Hematopoietic multipotent progenitor cell treated with erythropoietin and hydrocortisone succinate and interleukin-3 and kit ligand, for 17 days (in vitro differentiated cells): ENCODE results near the gene PACS1.
"Not testable (repeated sequence)": the region's sequence is repeated elsewhere in the genome, so short reads cannot be mapped to it uniquely, and the experiment has no call there.

Source experiments
- DNase-seq: peaks from one replicate; pipeline ENCODE4 v3.0.0-alpha.2; 2015; ENCODE audit warnings: low spot score

PACS1 gene

DNA sequence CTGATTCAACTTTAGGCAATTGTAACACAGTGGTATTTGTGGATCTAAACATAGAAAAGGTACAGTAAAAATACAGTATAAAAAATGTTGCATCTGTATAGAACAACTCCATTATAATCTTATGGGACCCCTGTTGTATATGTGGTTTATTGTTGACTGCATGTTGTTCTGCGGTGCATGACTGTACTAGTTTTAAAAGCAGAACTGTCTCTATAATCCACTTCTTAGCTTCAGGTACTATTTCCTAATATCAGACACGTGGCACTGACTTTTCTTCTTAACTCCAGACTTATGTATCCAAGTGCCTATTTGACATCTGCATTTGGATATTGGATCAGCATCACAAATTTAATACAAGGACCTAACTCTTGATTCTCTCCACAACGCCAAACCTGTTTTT, 41.1 kb downstream of the PACS1 start:
- DNase-seq = no peak

DNA sequence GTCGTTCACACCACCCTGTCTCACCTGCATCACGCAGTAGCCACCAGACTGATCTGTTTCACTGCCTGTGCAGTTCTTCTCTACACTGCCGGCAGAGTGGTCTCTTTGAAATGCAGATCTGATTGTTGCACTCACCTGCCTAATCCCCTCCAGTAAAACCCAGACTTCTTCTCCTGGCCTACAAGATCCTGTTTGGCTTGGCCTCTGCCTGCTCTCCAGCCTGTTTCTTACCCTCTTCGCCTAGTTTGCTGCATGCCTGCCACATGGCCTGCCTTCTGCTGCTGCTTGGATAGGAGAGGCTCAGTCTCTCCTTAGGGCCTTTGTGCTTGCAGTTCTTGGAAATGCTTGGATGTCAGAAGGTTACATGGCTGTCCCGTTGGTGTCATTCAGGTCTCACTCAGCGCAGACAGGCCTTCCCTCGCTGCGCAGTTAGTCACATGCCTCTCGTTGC, 42.0 kb downstream of the PACS1 start:
- DNase-seq = no peak

DNA sequence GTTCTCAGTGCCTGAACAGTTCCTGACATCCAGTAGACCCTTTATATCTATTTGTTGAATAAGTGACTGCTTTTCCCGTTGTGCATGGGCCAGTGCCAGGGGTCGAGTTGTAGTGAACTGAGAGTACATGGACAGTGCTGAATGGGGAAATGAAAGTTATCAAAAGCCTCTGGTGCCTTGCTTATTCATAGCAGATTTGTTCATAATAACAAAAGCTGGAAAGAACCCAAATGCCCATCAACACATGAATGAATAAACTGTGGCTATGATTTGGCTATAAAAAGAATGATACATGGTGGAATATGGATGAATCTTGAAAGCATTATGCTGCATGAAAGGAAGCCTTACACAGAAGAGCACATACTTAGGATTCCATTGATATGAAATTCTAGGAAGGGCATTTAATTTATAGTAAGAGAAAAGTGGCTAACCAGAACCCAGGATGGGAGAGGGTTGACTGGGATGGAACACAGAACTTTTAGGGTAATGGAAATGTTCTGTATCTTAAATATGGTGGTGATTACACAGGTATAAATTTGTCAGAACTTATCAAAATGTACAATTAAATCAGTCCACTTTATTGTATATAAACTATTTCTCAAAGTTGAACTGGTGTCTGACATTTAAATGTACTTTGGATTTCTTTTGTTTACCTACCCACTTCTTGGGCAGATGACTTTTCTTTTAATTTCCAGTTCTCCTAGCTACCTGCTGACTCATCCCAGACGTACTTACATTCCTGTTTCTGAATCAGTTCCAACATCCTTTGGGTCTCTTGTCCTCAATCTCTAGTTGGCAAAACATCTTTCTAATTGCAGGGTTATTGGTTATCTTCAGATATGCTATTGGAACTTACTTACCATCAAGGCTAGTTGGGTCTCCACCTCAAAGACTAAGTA, 42.8 kb downstream of the PACS1 start:
- no peak for DNase-seq

DNA sequence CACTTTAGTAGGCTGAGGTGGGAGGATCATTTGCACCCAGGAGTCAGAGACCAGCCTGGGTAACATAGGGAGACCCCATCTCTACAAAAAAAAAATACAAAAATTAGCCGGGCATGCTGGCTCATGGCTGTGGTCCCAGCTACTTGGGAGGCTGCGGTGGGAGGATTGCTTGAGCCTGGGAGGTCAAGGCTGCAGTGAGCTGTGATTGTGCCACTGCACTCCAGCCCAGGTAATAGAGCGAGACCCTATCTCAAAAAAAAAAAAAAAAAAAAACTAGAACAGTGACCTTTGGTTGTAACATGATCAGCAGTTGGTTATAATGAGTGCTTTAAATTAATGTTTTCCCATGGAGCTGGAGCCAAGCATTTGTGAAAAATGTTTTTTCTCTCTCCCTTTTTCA, 44.9 kb downstream of the PACS1 start:
- not testable (repeated sequence) for DNase-seq

DNA sequence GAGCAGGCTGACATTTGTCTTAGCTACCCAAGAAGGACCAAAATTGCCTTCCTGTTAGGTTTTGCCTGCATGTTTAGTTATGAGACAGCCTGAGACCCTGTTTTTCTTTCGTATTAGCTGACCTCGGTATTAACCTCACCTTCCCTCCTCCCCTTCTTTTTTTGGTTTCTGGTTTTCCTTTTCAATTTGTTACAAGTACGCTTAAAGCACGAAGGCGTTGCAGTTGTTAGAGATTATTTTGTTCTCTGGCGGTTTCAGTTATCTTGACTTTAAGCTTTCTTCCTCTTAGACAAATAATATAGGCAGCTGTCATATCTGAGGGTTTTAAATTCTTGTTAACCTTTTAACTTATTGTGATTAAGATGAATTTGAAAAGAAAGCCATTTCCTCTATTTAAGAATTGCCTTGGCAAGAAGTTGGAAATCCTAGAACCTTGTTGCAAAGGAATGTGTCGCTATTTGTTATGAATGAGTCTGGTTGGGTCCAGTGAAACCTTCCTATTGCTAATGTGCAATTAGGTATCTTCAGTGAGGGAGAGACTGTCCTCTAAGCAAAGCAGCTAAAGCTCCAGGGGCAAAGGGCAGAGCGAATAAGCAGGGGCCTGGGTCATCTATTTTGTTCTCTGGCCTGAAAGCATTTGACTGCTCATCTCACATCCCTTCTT, 45.7 kb downstream of the PACS1 start:
- DNase-seq = no peak

DNA sequence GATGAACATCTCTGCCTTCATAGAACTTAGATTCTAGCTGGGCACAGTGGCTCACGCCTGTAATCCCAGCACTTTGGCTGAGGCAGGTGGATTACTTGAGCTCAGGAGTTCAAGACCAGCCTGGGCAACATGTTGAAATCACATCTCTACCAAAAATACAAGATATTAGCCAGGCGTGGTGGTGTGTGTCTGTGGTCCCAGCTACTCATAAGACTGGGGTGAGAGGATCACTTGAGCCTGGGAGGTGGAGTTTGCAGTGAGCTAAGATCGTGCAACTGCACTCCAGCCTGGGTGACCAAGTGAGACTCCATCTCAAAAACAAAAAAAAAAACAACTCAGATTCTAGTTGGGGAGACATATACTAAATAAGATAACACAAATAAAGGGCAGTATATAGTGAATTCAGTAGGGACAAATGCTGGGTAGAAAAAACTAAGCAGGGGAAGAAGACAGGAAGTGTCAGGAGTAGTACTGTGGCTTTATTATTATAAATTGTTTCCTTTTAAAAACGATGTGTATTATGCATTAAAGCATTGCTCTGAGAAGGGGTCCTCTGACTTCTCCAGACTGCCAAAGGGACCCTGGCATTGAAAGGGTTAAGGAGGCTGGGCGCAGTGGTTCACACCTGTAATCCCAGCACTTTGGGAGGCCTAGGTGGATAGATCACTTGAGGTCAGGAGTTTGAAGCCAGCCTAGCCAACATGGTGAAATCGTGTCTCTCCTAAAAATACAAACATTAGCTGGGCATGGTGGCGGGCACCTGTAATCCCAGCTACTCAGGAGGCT, 46.7 kb downstream of the PACS1 start:
- DNase-seq = no peak

DNA sequence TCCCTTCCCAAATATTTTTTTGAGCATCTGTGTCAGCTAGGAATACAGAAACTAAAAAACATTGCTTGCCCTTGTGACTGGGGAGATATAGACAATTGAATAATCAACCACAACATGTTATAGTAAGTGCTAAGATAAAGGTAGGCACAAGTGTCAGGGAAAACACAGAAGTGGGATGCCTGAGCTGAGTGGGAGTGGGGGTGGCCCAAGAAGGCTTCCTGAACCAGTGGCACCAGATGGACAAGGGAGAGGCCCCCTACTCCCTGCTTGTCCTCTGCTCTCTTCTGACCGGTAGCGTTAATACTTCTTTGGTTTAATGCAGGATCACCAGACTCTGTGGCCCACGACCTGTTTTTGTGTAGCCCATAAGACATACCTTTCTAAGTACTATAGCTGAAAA, 48.8 kb downstream of the PACS1 start:
- no peak for DNase-seq

DNA sequence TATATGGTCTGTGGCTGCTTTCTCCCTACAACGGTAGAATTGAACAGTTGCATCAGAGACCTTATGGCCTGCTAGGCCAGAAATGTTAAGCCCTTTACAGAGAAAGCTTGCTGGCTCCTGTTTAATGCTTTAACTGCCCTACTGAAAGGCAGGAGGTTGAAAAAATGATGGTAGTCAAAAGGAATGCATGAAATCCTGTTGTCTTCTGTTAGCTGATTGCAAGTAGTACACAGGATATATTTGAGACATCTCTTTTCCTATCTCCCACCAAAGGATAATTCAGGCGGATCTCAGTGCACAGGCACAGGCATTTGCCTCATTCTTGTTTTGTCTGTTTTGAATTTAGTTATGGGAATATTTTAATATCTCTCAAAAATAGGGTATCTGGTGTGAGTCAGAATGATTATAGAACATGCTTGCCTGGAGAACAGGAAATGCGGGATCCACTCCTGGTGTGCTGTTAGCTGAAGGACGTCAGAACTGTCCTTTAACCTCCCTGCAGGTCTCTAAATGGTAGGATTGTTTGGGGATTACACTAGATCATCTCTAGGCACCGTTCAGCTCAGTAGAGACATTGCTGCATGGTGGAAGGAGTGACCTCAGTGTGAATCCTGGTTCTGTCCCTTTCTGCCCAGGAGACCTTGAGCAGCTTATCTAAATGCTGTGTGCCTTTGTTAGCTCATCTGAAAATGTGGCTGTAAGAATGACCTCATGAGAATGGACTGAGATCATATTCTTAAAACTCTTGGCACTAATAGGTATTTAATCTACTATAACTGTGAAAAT, 49.5 kb downstream of the PACS1 start:
- no peak for DNase-seq

DNA sequence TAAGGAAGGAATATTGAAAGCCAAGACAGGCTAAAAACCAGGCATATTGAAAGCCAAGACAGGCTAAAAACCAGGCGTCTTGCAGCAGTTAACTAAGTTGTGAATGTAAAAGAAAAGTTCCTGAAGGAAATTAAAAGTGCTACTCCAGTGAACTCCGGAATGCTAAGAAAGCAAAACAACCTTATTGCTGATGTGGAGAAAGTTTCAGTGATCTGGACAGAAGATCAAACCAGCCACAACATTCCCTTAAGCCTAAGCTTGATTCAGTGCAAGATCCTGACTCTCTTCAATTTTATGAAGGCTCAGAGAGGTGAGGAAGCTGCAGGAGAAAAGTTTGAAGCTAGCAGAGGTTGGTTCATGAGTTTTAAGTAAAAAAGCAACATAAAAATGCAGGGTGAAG, 51.4 kb downstream of the PACS1 start:
- no peak for DNase-seq

DNA sequence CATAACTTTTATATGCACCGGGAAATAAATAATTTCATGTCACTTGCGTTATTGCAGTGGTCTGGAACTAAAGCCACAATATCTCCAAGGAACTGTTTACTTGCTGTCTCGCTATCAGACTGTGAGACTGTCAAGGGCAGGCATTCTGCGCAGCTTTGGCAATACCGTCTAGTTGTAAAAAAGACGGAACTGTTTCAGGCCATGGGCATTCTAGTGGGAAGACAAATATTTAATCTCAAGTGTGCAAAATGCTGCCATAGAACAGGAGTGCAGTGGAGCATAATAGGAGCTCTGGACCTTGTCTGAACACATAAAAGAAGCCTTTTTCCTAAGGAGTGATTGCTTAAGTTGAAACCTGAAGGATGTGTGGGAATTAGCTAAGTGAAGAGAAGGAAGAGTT, 53.8 kb downstream of the PACS1 start:
- DNase-seq = no peak

DNA sequence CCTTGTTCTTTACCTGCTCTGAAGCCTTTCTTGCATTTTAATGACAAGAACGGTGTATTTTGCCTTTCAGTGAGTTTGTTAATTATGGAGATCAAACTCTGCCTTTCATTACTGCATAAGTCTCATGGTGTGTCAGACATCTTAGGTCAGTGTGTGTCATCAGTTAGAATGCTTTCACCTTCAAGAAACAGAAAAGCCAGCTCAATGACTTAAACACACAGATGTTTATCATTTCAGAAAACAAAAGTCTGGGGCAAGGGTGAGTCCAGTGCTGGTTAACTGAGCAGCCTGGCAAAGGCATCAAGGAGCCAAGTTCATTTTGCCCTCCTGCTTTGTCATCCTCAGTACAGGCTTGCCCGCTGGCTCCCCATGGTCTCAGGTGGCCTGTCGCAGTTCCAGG, 54.5 kb downstream of the PACS1 start:
- no peak for DNase-seq

DNA sequence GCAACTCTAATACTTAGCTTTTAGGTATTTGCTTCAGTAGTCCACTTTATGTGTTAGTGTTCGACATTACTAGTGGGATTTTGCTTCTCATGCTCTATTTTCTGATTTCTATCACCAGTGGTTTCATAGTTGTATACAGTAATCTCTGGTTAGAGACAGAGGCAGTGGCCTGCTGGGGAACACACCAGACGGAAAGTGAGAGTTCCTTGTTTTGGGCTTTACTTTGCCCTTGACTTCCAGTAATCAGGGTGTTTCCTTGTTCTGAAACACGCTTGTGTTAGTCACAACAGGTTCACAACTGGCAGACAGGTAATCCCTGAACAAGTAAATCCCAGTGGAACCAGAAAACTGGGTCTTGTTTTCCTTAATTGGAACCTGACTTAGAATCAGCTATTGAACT, 56.0 kb downstream of the PACS1 start:
- no peak for DNase-seq

DNA sequence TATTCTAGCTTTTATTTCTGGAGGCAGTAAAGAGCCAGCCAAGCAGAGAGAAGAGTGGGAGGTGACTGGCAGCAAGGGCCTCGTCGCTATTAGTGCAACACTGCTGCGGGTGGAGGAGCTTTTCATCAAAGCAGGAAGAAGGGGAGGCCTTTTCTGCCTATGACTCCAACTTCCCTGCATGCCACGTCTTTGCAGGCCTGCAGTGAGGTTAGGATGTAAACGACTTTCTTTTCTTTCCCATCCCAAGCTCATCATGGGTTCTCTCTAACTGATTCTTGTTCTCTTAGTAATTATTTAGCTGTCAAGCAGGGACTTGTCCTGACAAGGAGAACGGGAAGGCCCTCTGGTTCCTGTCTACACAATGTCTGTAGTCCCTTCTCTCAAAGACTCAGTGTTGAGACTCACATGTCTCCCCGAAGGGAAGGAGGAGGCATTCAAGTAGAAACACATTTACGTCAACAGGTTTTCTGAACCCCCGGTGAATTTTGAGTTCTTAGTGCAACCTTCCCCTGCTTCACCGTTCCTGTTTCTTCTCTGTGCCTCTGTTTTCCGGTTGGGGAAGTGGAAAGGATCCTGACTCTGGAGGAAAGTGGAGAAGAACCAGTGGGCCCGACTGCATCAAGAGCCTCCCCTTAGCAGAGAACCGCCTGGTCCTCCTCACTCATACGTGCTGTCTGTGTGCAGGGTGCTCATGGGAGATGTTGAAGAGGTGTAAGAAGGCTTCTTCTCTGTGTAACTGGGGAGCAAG, 56.9 kb downstream of the PACS1 start:
- DNase-seq = no peak

DNA sequence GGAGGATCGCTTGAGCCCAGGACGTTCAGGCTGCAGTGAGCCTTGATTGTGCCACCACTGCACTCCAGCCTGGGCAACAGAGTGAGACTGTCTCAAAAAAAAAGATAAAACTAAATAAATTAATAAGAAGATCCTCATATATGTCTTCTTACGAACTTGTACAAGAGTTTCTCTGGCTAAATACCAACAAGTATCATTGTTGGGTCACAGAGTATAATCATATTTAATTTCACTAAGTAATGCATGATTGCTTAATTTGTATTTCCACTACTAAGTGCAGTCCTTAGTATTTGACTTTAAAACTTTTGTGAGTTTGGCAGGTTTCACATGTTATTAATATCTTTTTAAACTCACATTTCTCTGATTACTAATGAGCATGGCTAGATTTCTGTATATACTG, 60.9 kb downstream of the PACS1 start:
- DNase-seq = no peak

DNA sequence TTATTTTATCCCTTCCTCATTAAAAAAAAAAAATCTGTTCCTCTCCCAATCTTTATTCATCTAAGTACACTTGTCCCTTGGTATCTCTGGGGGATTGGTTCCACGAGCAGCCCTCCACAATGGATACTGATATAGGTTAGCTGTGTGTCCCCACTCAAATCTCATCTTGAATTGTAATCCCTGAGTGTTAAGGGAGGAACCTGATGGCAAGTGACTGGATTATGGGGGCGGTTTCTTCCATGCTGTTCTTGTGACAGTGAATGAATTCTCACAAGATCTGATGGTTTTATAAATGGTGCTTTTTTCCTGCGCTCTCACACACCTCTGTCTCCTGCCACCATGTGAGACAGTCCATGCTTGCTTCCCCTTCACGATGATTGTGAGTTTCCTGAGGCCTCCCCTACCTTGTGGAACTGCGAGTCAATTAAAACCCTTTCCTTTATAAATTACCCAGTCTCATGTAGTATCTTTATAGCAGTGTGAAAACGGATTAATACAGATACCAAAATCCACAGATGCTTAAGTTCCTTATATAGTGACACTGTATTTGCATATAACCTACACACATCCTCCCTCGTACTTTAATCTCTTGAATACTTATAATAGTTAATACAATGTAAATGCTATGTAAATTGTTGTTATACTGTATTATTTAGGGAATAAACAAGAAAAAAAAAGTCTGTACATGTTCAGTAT, 62.0 kb downstream of the PACS1 start:
- no peak for DNase-seq

DNA sequence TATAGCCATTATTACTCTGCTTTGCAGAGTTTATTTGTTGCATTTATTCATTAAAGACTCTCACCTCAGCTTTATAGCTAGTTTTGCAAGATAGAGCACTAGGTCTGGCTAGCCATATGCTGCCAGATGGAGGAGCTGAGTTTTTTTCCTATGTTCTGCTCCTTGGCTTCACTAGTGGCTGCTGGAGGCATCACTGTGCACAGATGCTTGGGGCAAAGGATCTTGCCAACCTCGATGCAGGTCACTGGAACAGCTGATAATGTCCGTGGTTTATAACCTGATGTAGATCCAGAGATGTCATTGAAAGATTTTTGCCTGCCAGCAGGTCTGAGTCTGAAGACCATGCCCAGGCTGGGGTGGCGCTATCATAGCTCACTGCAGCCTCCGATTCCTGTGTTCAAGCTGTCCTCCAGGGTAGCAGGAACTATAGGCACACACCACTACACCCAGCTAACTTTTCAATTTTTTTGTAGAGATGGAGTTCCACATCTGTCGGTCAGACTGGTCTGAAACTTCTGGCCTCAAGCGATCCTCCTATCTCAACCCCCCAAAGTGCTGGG, 63.2 kb downstream of the PACS1 start:
- DNase-seq = no peak

DNA sequence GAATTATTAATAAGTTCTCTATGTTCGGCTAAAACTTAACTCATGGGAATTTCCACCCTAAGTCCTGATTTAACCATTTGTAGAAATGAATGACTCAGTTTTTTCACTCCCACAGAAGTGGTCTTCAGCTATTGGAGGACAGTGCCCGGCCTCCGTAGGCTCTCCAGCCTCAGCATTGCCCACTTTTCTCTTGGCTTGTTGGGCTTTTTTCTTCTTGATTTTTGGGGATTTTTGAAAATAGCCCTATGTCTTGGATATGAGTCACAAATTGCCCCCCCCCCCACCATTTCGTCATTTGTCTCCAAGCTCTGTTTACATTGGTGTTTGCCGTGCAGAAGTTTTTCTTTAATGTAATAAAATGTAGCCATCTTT, 66.7 kb downstream of the PACS1 start:
- no peak for DNase-seq

DNA sequence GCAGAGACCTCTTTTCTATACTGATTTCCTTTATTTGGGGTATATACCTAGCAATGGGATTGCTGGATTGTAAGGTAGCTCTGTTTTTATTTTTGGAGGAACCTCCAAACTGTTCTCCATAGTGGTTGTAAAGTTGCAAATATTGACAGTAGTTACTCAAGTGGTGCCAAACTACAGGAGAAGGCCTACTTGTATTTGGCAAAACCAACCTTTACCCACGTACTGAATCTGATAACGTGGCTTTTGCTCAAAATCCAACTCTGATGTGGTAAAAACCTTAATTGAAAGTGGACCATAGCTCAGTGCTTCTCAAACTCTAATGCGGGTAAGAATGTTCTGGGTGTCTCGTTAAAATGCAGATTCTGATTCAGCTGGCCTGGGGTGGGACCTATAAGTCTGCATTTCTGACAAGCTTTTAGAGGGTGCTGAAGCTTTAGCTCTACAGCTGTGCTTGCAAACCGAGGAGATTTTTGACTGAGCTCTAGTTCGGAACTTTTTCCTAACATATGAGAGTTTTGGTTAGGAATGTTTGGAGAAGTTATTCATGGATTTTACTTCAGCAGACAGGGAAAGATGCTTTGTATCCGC, 69.8 kb downstream of the PACS1 start:
- DNase-seq = no peak

DNA sequence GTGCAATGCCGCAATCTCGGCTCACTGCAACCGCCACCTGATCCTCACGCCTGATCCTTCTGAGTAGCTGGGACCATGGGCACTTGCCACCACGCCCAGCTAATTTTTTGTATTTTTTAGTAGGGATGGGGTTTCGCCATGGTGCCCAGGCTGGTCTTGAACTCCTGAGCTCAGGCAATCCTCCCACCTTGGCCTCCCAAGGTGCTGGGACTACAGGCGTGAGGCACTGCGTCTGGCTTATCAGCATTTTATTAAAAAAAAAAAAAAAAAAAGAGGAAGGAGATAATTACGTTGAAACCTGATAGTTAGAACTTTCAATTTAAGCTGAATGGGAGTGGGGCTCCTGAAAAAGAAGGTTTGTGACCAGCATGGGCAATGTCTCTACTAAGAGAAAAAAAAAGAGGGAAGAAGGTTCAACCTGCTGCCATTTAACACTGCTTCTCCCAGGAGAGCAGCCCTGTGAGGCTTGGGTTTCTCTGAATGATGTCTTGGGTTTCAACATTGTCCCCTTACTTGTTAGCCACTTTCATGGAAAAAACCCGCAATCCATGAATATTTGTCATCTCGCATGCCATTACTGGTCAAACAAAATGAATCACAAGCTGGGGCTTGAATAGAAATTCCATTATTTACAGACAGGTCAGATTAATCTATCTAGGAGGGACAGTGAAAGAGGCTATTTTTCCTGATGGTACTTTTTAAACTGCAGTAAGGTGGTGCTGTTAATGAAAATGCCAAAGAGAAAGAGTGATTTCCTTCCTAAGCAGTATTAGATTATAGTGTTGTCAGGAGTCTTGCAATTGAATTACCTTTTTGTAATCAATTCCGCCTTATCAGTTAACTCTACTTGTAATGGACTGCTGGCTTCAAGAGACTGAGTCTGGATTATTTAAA, 72.5 kb downstream of the PACS1 start:
- DNase-seq = no peak
